ENCODE measurements around the gene PIK3CG. TPM values are rescaled to one million over a fixed set of nuclear protein-coding genes. Genes with fewer than 3 reads are reported as not detected.
"Not testable (repeated sequence)": the region's sequence is repeated elsewhere in the genome, so short reads cannot be mapped to it uniquely, and the experiment has no call there.

The PIK3CG gene
- total and polyA plus RNA-seq, 2 donors = 2.2 to 22.4 TPM

DNA sequence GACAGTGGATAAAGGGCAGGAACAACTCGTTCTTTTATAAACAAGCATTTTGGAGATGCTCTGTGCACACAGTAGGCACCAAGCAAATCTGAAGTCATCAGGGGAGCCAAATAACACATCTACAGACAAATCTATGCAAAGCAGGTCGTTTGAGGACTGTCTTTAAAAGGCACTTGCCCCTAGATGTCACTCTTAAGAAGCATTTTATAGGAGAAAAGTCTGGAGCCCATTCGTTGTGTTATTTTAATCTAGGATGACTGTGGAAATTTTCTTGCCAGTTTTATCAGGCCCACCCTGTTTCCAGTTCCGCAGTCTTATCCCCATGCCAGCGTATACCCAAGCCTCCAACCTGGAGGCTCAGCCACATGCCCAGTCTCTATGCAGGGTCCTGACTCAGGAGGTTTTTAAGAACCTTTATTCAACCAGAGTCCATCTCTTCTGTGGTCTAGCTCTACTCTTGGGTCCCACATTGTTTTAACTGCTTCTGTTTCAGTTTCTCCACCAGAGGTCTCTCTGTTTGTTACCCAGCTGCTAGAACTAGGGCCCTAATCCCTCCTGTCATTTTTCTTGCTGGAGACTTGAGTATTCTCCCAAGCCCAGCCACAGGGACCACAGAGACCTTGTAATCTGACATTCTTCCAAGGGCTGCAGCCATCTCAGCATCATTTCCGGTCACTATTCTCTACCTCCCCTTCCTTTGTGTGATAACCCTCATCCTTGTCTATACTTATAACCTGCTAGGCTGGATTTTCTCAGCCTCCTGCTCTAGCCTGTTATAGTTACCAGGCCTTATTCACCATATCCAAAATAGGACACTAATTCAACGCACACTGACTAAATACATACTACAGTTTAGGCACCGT is 26.7 kb downstream of the PIK3CG start:
- H3K4me1 ChIP-seq (ENCODE audit: control insufficient read depth in 2 of 2, insufficient read depth in 2 of 2, low read length in 2 of 2) = peaks cover 3 to 10% of the 10 kb centered on the region in 2 donors
- no peak overlapping the region for H3K27ac ChIP-seq (ENCODE audit: low read depth in 1 of 2, low read length in 1 of 2)
- no peaks in the 10 kb centered on the region for H3K9me3 ChIP-seq (ENCODE audit: control insufficient read depth in 2 of 2, insufficient read depth in 1 of 2, low read length in 1 of 2)
- DNase-seq (ENCODE audit: low read depth in 6 of 9, low spot score in 9 of 9) = no peak
- H3K36me3 ChIP-seq (ENCODE audit: control insufficient read depth in 2 of 2, insufficient read depth in 2 of 2, low read length in 1 of 2) = peaks cover 40 to 81% of the 10 kb centered on the region in 2 donors
- 93% methylated on average over 8 of the region's 8 CpGs for WGBS
- H3K27me3 ChIP-seq (ENCODE audit: control insufficient read depth in 2 of 2, insufficient read depth in 1 of 2, low read length in 1 of 2) = no peaks in the 10 kb centered on the region
- no peak overlapping the region for H3K4me3 ChIP-seq (ENCODE audit: low read length in 2 of 2)

DNA sequence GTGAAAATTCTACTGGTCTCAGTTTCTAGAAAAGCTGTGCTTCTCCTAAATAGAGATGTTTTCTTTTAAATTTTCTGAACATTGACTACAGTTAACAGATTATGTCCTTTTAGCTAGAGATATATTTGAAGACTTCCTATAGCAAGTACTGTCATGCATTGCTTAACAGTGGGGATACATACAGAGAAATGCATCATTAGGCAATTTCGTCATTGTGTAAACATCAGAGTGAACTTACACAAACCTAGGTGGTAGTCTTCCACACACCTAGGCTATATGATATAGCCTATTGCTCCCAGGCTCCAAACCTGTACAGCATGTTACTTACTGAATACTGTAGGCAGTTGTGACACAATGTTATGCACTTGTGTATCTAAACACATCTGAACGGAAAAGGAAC is 28.5 kb downstream of the PIK3CG start:
- Histone ChIP-seq H3K4me1 (ENCODE audit: control insufficient read depth in 2 of 2, insufficient read depth in 2 of 2, low read length in 2 of 2) (peaks cover 3 to 7% of the 10 kb centered on the region in 2 donors), H3K27ac (ENCODE audit: low read depth in 1 of 2, low read length in 1 of 2) (no peak overlapping the region), H3K9me3 (ENCODE audit: control insufficient read depth in 2 of 2, insufficient read depth in 1 of 2, low read length in 1 of 2) (no peaks in the 10 kb centered on the region), H3K36me3 (ENCODE audit: control insufficient read depth in 2 of 2, insufficient read depth in 2 of 2, low read length in 1 of 2) (peaks cover 27 to 64% of the 10 kb centered on the region in 2 donors), H3K27me3 (ENCODE audit: control insufficient read depth in 2 of 2, insufficient read depth in 1 of 2, low read length in 1 of 2) (no peaks in the 10 kb centered on the region), H3K4me3 (ENCODE audit: low read length in 2 of 2) (no peak overlapping the region)
- DNase-seq (ENCODE audit: low read depth in 6 of 9, low spot score in 9 of 9) = no peak
- WGBS = 98% methylated on average over 2 of the region's 2 CpGs

DNA sequence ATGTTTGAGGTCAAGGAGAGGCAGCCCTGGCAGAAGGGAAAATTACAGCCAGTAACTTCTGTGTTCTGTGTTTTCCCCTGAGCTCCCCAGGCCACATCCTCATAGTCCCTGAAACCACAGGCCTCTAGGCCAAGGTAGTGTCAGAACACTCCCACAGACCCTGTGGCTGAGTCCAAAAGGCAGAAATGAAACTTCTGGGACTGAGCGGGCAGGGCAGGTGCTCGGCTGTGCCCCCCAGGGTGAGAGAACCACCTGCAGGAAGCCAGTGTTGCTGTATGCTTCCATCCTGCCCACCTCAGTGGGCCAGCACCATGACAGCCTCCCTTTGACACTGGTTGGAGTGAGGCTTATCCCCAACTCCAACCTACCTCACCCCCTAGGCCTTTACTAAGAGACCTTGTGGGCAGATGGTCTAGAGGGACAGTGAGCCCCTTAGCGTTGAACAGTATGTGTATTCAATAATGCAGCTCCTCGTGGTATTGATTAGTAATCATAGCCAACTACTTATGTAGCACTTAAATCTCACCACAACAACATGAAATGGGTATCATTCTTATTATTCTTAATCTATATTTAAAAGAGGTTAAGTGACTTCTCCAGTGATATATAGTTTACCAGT is 30.3 kb downstream of the PIK3CG start:
- Histone ChIP-seq H3K27ac (ENCODE audit: low read depth in 1 of 2, low read length in 1 of 2) (peak overlapping the region in 1 of 2 donors; percentile 49), H3K4me3 (ENCODE audit: low read length in 2 of 2) (no peak overlapping the region), H3K36me3 (ENCODE audit: control insufficient read depth in 2 of 2, insufficient read depth in 2 of 2, low read length in 1 of 2) (peaks cover 27 to 50% of the 10 kb centered on the region in 2 donors), H3K27me3 (ENCODE audit: control insufficient read depth in 2 of 2, insufficient read depth in 1 of 2, low read length in 1 of 2) (no peaks in the 10 kb centered on the region), H3K4me1 (ENCODE audit: control insufficient read depth in 2 of 2, insufficient read depth in 2 of 2, low read length in 2 of 2) (peaks cover 3 to 7% of the 10 kb centered on the region in 2 donors), H3K9me3 (ENCODE audit: control insufficient read depth in 2 of 2, insufficient read depth in 1 of 2, low read length in 1 of 2) (no peaks in the 10 kb centered on the region)
- peak in 4 of 9 donors; percentile 3 to 56 (median 24) for DNase-seq (ENCODE audit: low read depth in 6 of 9, low spot score in 9 of 9)
- 45% methylated on average over 4 of the region's 4 CpGs for WGBS

DNA sequence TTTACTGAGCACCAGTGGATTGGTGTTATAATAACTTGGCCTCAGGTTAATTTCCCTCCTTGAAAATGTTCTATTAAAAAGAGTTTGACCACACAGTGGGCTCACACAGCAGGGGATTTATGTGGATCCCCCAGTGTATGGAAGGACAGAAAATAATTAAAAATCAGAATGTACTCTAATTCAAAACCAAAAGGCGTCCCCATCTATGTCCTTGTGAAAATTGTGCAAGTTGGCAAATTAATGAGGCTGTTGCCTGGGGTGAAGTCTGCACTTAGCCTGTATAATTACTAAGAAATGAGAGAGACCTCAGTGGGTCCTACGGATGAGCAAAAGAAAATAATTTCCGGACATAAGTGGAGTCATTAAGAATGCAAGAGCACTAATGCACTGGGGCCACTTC is 31.1 kb downstream of the PIK3CG start:
- Histone ChIP-seq H3K27ac (ENCODE audit: low read depth in 1 of 2, low read length in 1 of 2) (no peak overlapping the region), H3K36me3 (ENCODE audit: control insufficient read depth in 2 of 2, insufficient read depth in 2 of 2, low read length in 1 of 2) (peaks cover 20 to 42% of the 10 kb centered on the region in 2 donors), H3K4me1 (ENCODE audit: control insufficient read depth in 2 of 2, insufficient read depth in 2 of 2, low read length in 2 of 2) (peaks cover 3 to 7% of the 10 kb centered on the region in 2 donors), H3K4me3 (ENCODE audit: low read length in 2 of 2) (no peak overlapping the region), H3K27me3 (ENCODE audit: control insufficient read depth in 2 of 2, insufficient read depth in 1 of 2, low read length in 1 of 2) (no peaks in the 10 kb centered on the region), H3K9me3 (ENCODE audit: control insufficient read depth in 2 of 2, insufficient read depth in 1 of 2, low read length in 1 of 2) (no peaks in the 10 kb centered on the region)
- no peak for DNase-seq (ENCODE audit: low read depth in 6 of 9, low spot score in 9 of 9)
- WGBS = 98% methylated on average over 3 of the region's 3 CpGs

DNA sequence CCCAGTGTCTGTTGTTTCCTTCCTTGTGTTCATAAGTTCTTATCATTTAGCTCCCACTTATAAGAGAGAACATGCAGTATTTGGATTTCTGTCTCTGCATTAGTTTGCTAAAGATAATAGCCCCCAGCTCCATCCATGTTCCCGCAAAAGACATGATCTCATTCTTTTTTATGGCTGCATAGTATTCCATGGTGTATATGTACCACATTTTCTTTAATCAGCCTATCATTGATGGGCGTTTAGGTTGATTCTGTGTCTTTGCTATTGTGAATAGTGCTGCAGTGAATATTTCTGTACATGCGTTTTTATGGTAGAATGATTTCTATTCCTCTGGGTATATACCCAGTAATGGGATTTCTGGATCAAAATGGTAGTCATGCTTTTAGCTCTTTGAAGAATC is 32.5 kb downstream of the PIK3CG start:
- peaks cover 11 to 37% of the 10 kb centered on the region in 2 donors for H3K36me3 ChIP-seq (ENCODE audit: control insufficient read depth in 2 of 2, insufficient read depth in 2 of 2, low read length in 1 of 2)
- not testable (repeated sequence) for H3K4me3 ChIP-seq (ENCODE audit: low read length in 2 of 2); H3K27me3 ChIP-seq (ENCODE audit: control insufficient read depth in 2 of 2, insufficient read depth in 1 of 2, low read length in 1 of 2); H3K27ac ChIP-seq (ENCODE audit: low read depth in 1 of 2, low read length in 1 of 2); DNase-seq (ENCODE audit: low read depth in 6 of 9, low spot score in 9 of 9); H3K9me3 ChIP-seq (ENCODE audit: control insufficient read depth in 2 of 2, insufficient read depth in 1 of 2, low read length in 1 of 2); H3K4me1 ChIP-seq (ENCODE audit: control insufficient read depth in 2 of 2, insufficient read depth in 2 of 2, low read length in 2 of 2)
- WGBS = 98% methylated on average over 3 of the region's 3 CpGs

DNA sequence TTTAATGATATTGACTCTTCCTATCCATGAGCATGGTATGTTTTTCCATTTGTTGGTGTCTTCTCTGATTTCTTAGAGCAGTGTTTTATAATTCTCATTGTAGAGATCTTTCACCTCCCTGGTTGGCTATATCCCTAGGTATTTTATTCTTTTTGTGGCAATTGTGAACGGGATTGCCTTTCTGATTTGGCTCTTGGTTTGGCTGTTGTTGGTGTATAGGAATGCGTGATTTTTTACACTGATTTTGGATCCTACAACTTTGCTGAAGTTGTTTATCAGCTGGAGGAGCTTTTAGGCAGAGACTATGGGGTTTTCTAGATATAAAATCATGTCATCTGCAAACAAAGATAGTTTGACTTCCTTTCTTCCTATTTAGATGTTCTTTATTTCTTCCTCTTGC is 33.9 kb downstream of the PIK3CG start:
- not testable (repeated sequence) for H3K27ac ChIP-seq (ENCODE audit: low read depth in 1 of 2, low read length in 1 of 2); H3K9me3 ChIP-seq (ENCODE audit: control insufficient read depth in 2 of 2, insufficient read depth in 1 of 2, low read length in 1 of 2); H3K4me3 ChIP-seq (ENCODE audit: low read length in 2 of 2); H3K27me3 ChIP-seq (ENCODE audit: control insufficient read depth in 2 of 2, insufficient read depth in 1 of 2, low read length in 1 of 2); DNase-seq (ENCODE audit: low read depth in 6 of 9, low spot score in 9 of 9); H3K4me1 ChIP-seq (ENCODE audit: control insufficient read depth in 2 of 2, insufficient read depth in 2 of 2, low read length in 2 of 2)
- peaks cover 11 to 29% of the 10 kb centered on the region in 2 donors for H3K36me3 ChIP-seq (ENCODE audit: control insufficient read depth in 2 of 2, insufficient read depth in 2 of 2, low read length in 1 of 2)
- 97% methylated on average over 2 of the region's 2 CpGs for WGBS

DNA sequence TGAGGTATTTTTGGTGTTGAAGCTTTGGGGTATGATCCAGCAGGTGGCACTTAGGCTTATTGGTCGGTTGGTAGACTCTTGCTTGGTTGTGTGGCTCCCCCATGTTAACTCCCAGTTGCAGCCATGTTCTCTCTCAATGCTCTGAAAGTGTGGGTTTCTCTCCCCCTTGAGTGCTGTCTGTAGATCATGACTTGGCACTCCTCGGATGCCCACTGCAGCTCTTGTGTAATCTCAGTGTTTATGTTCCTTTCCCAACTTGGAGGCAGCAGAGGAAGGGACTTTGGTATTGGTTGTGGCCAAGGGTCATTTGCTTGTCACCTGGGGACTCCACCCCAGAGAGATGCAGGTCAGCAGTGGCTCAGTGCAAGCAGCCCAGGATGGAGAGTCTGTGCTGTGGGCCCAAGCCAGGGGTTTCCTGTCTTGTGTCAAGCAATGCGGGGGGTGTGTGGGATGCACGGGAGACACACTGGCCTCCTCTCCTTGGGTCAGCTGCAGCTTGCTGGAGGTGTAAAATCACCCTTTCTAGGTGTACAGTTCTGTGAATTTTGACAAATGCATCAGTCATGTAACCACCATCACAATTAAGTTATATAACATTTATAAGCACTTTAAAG is 36.9 kb downstream of the PIK3CG start:
- Histone ChIP-seq H3K36me3 (ENCODE audit: control insufficient read depth in 2 of 2, insufficient read depth in 2 of 2, low read length in 1 of 2) (peaks cover 6 to 25% of the 10 kb centered on the region in 2 donors), H3K9me3 (ENCODE audit: control insufficient read depth in 2 of 2, insufficient read depth in 1 of 2, low read length in 1 of 2) (no peaks in the 10 kb centered on the region), H3K27ac (ENCODE audit: low read depth in 1 of 2, low read length in 1 of 2) (no peak overlapping the region), H3K4me1 (ENCODE audit: control insufficient read depth in 2 of 2, insufficient read depth in 2 of 2, low read length in 2 of 2) (no peaks in the 10 kb centered on the region), H3K27me3 (ENCODE audit: control insufficient read depth in 2 of 2, insufficient read depth in 1 of 2, low read length in 1 of 2) (no peaks in the 10 kb centered on the region), H3K4me3 (ENCODE audit: low read length in 2 of 2) (no peak overlapping the region)
- DNase-seq (ENCODE audit: low read depth in 6 of 9, low spot score in 9 of 9) = no peak
- WGBS = 82% methylated on average over 4 of the region's 4 CpGs

DNA sequence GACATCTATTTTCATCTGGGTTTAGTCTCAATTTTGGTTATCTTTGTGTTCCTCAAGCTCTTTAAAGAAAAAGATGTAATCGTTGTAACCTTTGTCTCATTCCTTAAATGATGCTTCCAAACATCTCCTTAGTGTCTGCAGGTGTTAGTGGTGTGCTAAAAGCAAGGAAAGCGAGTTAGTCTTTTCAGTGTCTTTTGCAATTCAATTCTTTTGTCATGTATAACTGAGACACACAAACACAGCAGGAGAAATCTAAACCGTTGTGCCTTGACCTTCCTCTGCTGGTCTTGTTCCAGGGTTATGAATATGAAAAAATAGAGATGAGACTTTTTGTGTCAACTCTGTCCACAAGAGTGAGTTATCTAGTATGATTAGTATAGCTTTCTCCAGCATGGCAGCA is 40.7 kb downstream of the PIK3CG start:
- Histone ChIP-seq H3K9me3 (ENCODE audit: control insufficient read depth in 2 of 2, insufficient read depth in 1 of 2, low read length in 1 of 2) (no peaks in the 10 kb centered on the region), H3K4me1 (ENCODE audit: control insufficient read depth in 2 of 2, insufficient read depth in 2 of 2, low read length in 2 of 2) (no peaks in the 10 kb centered on the region), H3K27me3 (ENCODE audit: control insufficient read depth in 2 of 2, insufficient read depth in 1 of 2, low read length in 1 of 2) (no peaks in the 10 kb centered on the region), H3K36me3 (ENCODE audit: control insufficient read depth in 2 of 2, insufficient read depth in 2 of 2, low read length in 1 of 2) (peaks cover 3 to 32% of the 10 kb centered on the region in 2 donors), H3K4me3 (ENCODE audit: low read length in 2 of 2) (no peak overlapping the region), H3K27ac (ENCODE audit: low read depth in 1 of 2, low read length in 1 of 2) (no peak overlapping the region)
- DNase-seq (ENCODE audit: low read depth in 6 of 9, low spot score in 9 of 9) = no peak
- WGBS = 83% methylated on average over 3 of the region's 3 CpGs

DNA sequence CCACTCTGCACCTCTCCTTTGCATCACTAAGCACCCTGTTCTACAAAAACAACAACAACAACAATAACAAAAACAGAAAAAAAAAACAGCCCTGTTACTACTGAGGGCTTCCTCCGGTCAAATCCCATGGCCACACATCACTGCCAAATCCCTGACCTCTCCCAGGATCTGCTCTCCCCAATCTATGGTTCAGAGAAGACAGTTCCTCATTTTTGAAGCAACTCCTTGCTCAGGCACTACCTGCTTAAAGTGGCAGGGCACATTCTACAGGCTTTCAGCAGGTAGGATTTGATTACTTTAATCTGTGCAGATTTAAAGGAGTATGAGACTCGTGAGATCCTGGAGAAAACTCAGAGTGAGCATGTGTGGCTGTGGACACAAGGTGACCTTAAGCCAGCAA is 46.9 kb downstream of the PIK3CG start:
- H3K9me3 ChIP-seq (ENCODE audit: control insufficient read depth in 2 of 2, insufficient read depth in 1 of 2, low read length in 1 of 2) = no peaks in the 10 kb centered on the region
- peaks cover 0 to 7% of the 10 kb centered on the region in 2 donors for H3K36me3 ChIP-seq (ENCODE audit: control insufficient read depth in 2 of 2, insufficient read depth in 2 of 2, low read length in 1 of 2)
- 97% methylated on average over 2 of the region's 2 CpGs for WGBS
- no peak for DNase-seq (ENCODE audit: low read depth in 6 of 9, low spot score in 9 of 9)
- no peak overlapping the region for H3K4me3 ChIP-seq (ENCODE audit: low read length in 2 of 2)
- H3K27me3 ChIP-seq (ENCODE audit: control insufficient read depth in 2 of 2, insufficient read depth in 1 of 2, low read length in 1 of 2) = no peaks in the 10 kb centered on the region
- H3K27ac ChIP-seq (ENCODE audit: low read depth in 1 of 2, low read length in 1 of 2) = no peak overlapping the region
- H3K4me1 ChIP-seq (ENCODE audit: control insufficient read depth in 2 of 2, insufficient read depth in 2 of 2, low read length in 2 of 2) = no peaks in the 10 kb centered on the region

Measured in thymus (tissue), 11 donors.